ENCODE measurements around the gene PRKN. TPM values are rescaled to one million over a fixed set of nuclear protein-coding genes. Genes with fewer than 3 reads are reported as not detected.

The PRKN gene
- total and polyA plus RNA-seq, 2 experiments from 2014 or later: 1.2 to 2.3 TPM

DNA sequence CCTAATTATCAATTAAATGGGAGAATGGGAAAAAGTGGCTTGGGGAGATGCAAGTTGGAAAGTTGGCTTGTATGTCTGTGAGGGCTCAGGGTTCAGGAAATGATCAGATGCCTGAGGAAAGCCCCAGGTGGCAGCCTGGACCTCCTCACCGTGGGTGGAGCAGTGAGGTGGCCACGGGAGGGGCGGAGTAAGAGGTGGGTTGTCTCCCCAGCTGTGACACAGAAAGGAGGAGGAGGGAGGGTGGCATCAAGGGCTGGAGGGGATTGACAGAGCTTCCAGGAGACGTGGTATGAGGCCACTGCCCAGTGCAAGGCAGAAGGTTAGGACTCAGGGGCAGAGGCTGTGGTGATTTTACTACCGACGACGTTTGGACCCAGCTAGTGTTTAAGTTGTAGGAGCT lies 672.2 kb downstream of the PRKN start:
- Histone ChIP-seq H3K27me3 (replicated peaks; ENCODE audit: insufficient read depth) (no peaks in the 10 kb centered on the region), H3K9me2 (ENCODE audit: insufficient read depth) (no peaks in the 10 kb centered on the region), H3K4me3 (no peak overlapping the region), H3K27ac (no peak overlapping the region), H3K4me2 (ENCODE audit: unreplicated experiment) (no peak overlapping the region), H4K20me1 (ENCODE audit: insufficient read depth) (no peaks in the 10 kb centered on the region), H3K36me3 (ENCODE audit: low read depth) (no peaks in the 10 kb centered on the region), H3F3A (ENCODE audit: insufficient read depth) (no peaks in the 10 kb centered on the region), H3K9ac (no peak overlapping the region), H2AFZ (no peak overlapping the region), H3K4me1 (ENCODE audit: insufficient read depth) (peaks cover 11% of the 10 kb centered on the region), H3K79me2 (ENCODE audit: insufficient read depth) (no peaks in the 10 kb centered on the region), H3K9me3 (ENCODE audit: low read depth) (no peaks in the 10 kb centered on the region)
- 91 to 96% methylated on average over 7 of the region's 7 CpGs for WGBS, 2 experiments (ENCODE audit: low coverage in 1 of 2, low lambda C conversion rate in 2 of 2, missing lambda C conversion rate in 2 of 2)
- TF ChIP-seq EZH2 (IDR thresholded peaks at IDR 0.05; ENCODE audit: insufficient read depth, poor library complexity, severe bottlenecking): no peak
- TF ChIP-seq EZH2phosphoT487 (IDR thresholded peaks at IDR 0.05; ENCODE audit: insufficient read depth, low read depth): no peak
- in situ Hi-C loops (cut with MboI): no loop called here
- DNase-seq: no peak

DNA sequence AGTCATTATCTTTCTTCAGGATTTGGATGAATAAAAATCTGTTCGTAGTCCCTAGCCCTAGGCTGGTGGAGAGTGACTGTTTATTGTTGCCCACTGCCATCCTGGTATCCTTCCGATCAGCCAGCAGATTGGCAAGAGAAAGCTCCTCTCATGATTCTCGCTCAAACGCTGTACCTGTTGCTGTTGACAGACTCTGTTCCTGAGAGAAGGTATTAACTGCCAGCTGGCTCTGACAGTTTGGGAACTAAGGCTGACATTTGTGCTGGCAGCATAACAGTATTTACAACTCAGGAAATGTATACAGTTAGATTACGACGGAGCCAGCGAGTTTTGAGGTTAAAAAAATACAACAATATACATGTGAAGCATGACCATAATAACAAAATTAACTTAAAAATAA lies 674.5 kb downstream of the PRKN start:
- no peaks in the 10 kb centered on the region for H3K27me3 ChIP-seq (replicated peaks; ENCODE audit: insufficient read depth)
- H3K4me3 ChIP-seq: no peak overlapping the region
- H3K9me3 ChIP-seq (ENCODE audit: low read depth): no peaks in the 10 kb centered on the region
- 91 to 92% methylated on average over 7 of the region's 7 CpGs for WGBS, 2 experiments (ENCODE audit: low coverage in 1 of 2, low lambda C conversion rate in 2 of 2, missing lambda C conversion rate in 2 of 2)
- DNase-seq: no peak
- no peak overlapping the region for H3K4me2 ChIP-seq (ENCODE audit: unreplicated experiment)
- in situ Hi-C loops (cut with MboI): no loop called here
- peaks cover 11% of the 10 kb centered on the region for H3K4me1 ChIP-seq (ENCODE audit: insufficient read depth)
- H3K27ac ChIP-seq: no peak overlapping the region
- no peaks in the 10 kb centered on the region for H3K36me3 ChIP-seq (ENCODE audit: low read depth)
- H2AFZ ChIP-seq: no peak overlapping the region
- H3F3A ChIP-seq (ENCODE audit: insufficient read depth): no peaks in the 10 kb centered on the region
- no peaks in the 10 kb centered on the region for H4K20me1 ChIP-seq (ENCODE audit: insufficient read depth)
- no peaks in the 10 kb centered on the region for H3K9me2 ChIP-seq (ENCODE audit: insufficient read depth)
- H3K79me2 ChIP-seq (ENCODE audit: insufficient read depth): no peaks in the 10 kb centered on the region
- H3K9ac ChIP-seq: no peak overlapping the region
- no peak for TF ChIP-seq EZH2 (IDR thresholded peaks at IDR 0.05; ENCODE audit: insufficient read depth, poor library complexity, severe bottlenecking)
- no peak for TF ChIP-seq EZH2phosphoT487 (IDR thresholded peaks at IDR 0.05; ENCODE audit: insufficient read depth, low read depth)

DNA sequence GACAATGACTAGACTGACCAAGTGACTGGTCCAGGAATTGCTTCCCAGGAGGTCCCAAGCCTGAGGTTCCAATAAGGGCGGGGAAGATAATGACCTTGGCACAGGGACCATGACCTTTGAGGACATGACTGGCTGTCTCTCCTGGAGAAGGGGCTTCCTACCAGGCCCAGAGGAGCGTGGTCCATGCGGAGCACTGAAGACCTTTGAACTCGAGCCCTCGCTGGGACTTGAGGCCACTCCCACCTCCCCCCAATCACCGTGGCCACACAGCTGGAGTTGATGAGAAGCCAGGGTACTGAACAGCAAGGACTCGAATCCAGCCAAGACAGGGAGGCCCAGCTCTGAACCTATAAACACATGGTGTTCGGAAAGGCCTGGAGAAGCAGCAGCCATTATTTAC lies 677.0 kb downstream of the PRKN start:
- DNase-seq: no peak
- no peaks in the 10 kb centered on the region for H4K20me1 ChIP-seq (ENCODE audit: insufficient read depth)
- H3K4me1 ChIP-seq (ENCODE audit: insufficient read depth): no peaks in the 10 kb centered on the region
- H3K4me3 ChIP-seq: no peak overlapping the region
- WGBS, 2 experiments (ENCODE audit: low coverage in 1 of 2, low lambda C conversion rate in 2 of 2, missing lambda C conversion rate in 2 of 2): 78 to 81% methylated on average over 8 of the region's 8 CpGs
- no peaks in the 10 kb centered on the region for H3K27me3 ChIP-seq (replicated peaks; ENCODE audit: insufficient read depth)
- no peaks in the 10 kb centered on the region for H3K36me3 ChIP-seq (ENCODE audit: low read depth)
- H3K9me3 ChIP-seq (ENCODE audit: low read depth): no peaks in the 10 kb centered on the region
- H3F3A ChIP-seq (ENCODE audit: insufficient read depth): no peaks in the 10 kb centered on the region
- in situ Hi-C loops (cut with MboI): no loop called here
- no peaks in the 10 kb centered on the region for H3K79me2 ChIP-seq (ENCODE audit: insufficient read depth)
- no peaks in the 10 kb centered on the region for H3K9me2 ChIP-seq (ENCODE audit: insufficient read depth)
- H3K9ac ChIP-seq: no peak overlapping the region
- H2AFZ ChIP-seq: no peak overlapping the region
- H3K27ac ChIP-seq: no peak overlapping the region
- TF ChIP-seq EZH2phosphoT487 (IDR thresholded peaks at IDR 0.05; ENCODE audit: insufficient read depth, low read depth) (no peak), EZH2 (IDR thresholded peaks at IDR 0.05; ENCODE audit: insufficient read depth, poor library complexity, severe bottlenecking) (no peak)
- no peak overlapping the region for H3K4me2 ChIP-seq (ENCODE audit: unreplicated experiment)

DNA sequence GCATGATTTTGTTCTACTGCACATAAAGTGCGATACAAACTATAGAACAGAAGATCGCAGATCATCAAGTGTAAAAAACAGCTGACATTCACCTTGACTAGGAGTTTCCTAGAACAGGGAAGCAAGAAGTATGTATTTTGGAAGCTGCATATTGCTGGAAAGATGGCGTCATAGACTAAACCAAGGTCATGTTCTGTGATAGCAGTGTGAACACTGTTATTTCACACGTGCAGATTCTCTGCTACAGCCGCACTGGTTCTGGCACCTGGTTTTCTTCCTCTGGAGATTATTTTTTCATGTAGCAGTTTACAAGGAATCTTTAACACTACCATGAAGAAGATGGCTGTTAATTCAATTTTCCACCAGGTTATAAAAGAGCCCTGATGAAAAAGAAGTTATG lies 681.2 kb downstream of the PRKN start:
- Histone ChIP-seq H3K27ac (no peak overlapping the region), H3K79me2 (ENCODE audit: insufficient read depth) (no peaks in the 10 kb centered on the region), H4K20me1 (ENCODE audit: insufficient read depth) (no peaks in the 10 kb centered on the region), H2AFZ (no peak overlapping the region), H3K27me3 (replicated peaks; ENCODE audit: insufficient read depth) (no peaks in the 10 kb centered on the region), H3K4me2 (ENCODE audit: unreplicated experiment) (no peak overlapping the region), H3K9me2 (ENCODE audit: insufficient read depth) (no peaks in the 10 kb centered on the region), H3K9me3 (ENCODE audit: low read depth) (no peaks in the 10 kb centered on the region), H3K4me1 (ENCODE audit: insufficient read depth) (no peaks in the 10 kb centered on the region), H3K9ac (no peak overlapping the region), H3K36me3 (ENCODE audit: low read depth) (no peaks in the 10 kb centered on the region), H3K4me3 (no peak overlapping the region), H3F3A (ENCODE audit: insufficient read depth) (no peaks in the 10 kb centered on the region)
- TF ChIP-seq EZH2phosphoT487 (IDR thresholded peaks at IDR 0.05; ENCODE audit: insufficient read depth, low read depth) (no peak), EZH2 (IDR thresholded peaks at IDR 0.05; ENCODE audit: insufficient read depth, poor library complexity, severe bottlenecking) (no peak)
- WGBS, 2 experiments (ENCODE audit: low coverage in 1 of 2, low lambda C conversion rate in 2 of 2, missing lambda C conversion rate in 2 of 2): 82 to 87% methylated on average over 5 of the region's 5 CpGs
- in situ Hi-C loops (cut with MboI): no loop called here
- no peak for DNase-seq

DNA sequence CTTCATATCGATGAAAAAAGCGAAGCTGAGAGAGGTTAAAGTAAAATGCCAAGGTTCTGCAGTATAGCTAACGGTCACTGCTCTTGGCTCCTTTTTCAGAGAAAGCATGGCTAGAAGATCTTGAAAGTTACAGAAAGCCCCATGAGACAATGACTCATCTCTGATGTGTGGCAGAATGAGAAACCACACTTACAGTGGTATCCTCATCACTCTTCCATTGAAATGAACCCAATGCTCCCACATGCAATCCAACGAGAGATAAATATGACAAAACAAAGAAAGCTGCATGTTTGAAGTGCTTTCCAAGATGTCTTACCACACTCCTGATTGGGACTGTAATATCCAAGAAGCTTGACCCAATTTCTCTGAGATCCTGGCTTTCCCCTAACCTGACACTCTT lies 694.9 kb downstream of the PRKN start:
- in situ Hi-C loops (cut with MboI): no loop called here
- WGBS, 2 experiments (ENCODE audit: low coverage in 1 of 2, low lambda C conversion rate in 2 of 2, missing lambda C conversion rate in 2 of 2): 50% methylated on average over 4 of the region's 4 CpGs
- Histone ChIP-seq H3K36me3 (ENCODE audit: low read depth) (no peaks in the 10 kb centered on the region), H3K4me3 (no peak overlapping the region), H3F3A (ENCODE audit: insufficient read depth) (peaks cover 12% of the 10 kb centered on the region; the same call in 1 of the 2 replicates), H3K9me2 (ENCODE audit: insufficient read depth) (no peaks in the 10 kb centered on the region), H3K4me2 (ENCODE audit: unreplicated experiment) (peak overlapping the region; percentile 12), H2AFZ (no peak overlapping the region), H4K20me1 (ENCODE audit: insufficient read depth) (no peaks in the 10 kb centered on the region), H3K4me1 (ENCODE audit: insufficient read depth) (peaks cover 13% of the 10 kb centered on the region), H3K27ac (0 out of 2 replicates have a peak overlapping the region, but pooled peaks have one; percentile 16), H3K27me3 (replicated peaks; ENCODE audit: insufficient read depth) (no peaks in the 10 kb centered on the region), H3K9me3 (ENCODE audit: low read depth) (no peaks in the 10 kb centered on the region), H3K9ac (no peak overlapping the region), H3K79me2 (ENCODE audit: insufficient read depth) (no peaks in the 10 kb centered on the region)
- peak; percentile 81 for DNase-seq
- TF ChIP-seq EZH2phosphoT487 (IDR thresholded peaks at IDR 0.05; ENCODE audit: insufficient read depth, low read depth) (no peak), EZH2 (IDR thresholded peaks at IDR 0.05; ENCODE audit: insufficient read depth, poor library complexity, severe bottlenecking) (no peak)
